Measurements from ENCODE around the gene TMEM8B. TPM values are rescaled to one million over a fixed set of nuclear protein-coding genes. Genes with fewer than 3 reads are reported as not detected.

Gene TMEM8B
- total and polyA plus RNA-seq, 9 of the 15 experiments (the other 6 are each of a cell fraction or from before 2014, with no cell fraction given) = 0.01 to 2.2 (median 1.1) TPM

DNA sequence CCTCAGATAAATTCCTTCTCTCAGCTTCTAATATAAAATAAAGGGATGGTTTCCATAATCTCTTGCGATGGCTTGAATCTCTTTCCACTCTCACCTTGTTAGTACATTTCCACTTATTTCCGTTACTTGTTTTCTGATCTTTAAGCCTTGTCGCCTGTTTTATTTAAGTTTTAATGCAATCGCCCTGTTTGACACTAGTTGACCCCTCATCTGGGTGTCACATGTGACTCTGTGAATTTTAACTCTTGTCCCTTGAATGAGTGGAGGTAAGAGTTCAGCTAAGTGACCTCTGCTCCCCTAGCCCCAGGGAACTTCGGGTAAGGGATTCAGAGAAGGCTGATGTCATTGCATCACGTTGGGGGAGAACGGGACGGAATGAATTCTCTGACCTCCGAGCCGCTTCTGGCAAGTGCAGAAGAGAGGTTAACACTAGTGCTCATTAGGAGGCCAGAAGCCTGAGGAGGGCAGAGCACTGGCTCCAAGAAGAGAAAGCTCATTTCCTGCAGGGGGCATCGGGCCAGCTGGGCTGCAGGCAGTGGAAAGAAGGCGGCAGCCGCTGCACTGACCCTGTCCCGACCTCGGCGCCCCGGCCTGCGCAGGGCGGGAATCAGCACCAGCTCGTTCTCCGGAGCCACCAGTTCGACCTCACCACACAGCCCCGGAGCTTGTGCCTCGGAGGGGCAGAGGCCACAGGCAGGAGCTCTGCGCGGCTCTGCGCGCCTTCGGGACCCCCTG, 14.8 kb upstream of the TMEM8B start (continued):
- no peak for TF ChIP-seq CCNT2 (IDR thresholded peaks at IDR 0.05; ENCODE audit: borderline replicate concordance, extremely low read depth, insufficient read length, low read depth, low read length)
- 0 out of 2 replicates have a peak, but pooled peaks have one; percentile 2 for TF ChIP-seq BHLHE40 (IDR thresholded peaks at IDR 0.05; ENCODE audit: low read length)
- no peak for TF ChIP-seq NCOA4 (IDR thresholded peaks at IDR 0.05; ENCODE audit: partially characterized antibody)
- TF ChIP-seq GTF2A2 (tag; IDR thresholded peaks at IDR 0.05) = no peak
- TF ChIP-seq, protein P1, sequence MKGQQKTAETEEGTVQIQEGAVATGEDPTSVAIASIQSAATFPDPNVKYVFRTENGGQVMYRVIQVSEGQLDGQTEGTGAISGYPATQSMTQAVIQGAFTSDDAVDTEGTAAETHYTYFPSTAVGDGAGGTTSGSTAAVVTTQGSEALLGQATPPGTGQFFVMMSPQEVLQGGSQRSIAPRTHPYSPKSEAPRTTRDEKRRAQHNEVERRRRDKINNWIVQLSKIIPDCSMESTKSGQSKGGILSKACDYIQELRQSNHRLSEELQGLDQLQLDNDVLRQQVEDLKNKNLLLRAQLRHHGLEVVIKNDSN (CRISPR knock-in tag; IDR thresholded peaks at IDR 0.05) = no peak
- TF ChIP-seq XRCC3 (IDR thresholded peaks at IDR 0.05) = no peak
- no peak for TF ChIP-seq HDAC6 (IDR thresholded peaks at IDR 0.05; ENCODE audit: low read depth, low read length)
- no peak for TF ChIP-seq SRF (CRISPR knock-in tag; IDR thresholded peaks at IDR 0.05)
- TF ChIP-seq ZNF253 (CRISPR knock-in tag; conservative IDR thresholded peaks at IDR 0.05) = no peak
- TF ChIP-seq TAF15 (IDR thresholded peaks at IDR 0.05; ENCODE audit: low read depth, low read length) = no peak
- no peak for TF ChIP-seq PTRF (tag; IDR thresholded peaks at IDR 0.05)
- TF ChIP-seq TBP (optimal IDR thresholded peaks at IDR 0.05; ENCODE audit: low read depth, low read length) = peak; percentile 37
- TF ChIP-seq SLC30A9 (CRISPR knock-in tag; IDR thresholded peaks at IDR 0.05) = no peak
- no peak for TF ChIP-seq BRD9 (IDR thresholded peaks at IDR 0.05; ENCODE audit: low read depth, partially characterized antibody)
- TF ChIP-seq ZNF121 (CRISPR knock-in tag; conservative IDR thresholded peaks at IDR 0.05) = peak; percentile 24; the same call in 1 of the 2 replicates
- TF ChIP-seq, protein P2, sequence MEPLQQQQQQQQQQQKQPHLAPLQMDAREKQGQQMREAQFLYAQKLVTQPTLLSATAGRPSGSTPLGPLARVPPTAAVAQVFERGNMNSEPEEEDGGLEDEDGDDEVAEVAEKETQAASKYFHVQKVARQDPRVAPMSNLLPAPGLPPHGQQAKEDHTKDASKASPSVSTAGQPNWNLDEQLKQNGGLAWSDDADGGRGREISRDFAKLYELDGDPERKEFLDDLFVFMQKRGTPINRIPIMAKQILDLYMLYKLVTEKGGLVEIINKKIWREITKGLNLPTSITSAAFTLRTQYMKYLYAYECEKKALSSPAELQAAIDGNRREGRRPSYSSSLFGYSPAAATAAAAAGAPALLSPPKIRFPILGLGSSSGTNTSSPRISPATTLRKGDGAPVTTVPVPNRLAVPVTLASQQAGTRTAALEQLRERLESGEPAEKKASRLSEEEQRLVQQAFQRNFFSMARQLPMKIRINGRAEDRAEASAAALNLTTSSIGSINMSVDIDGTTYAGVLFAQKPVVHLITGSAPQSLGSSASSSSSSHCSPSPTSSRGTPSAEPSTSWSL (CRISPR knock-in tag; IDR thresholded peaks at IDR 0.05; ENCODE audit: borderline replicate concordance) = no peak
- TF ChIP-seq ZNF584 (CRISPR knock-in tag; IDR thresholded peaks at IDR 0.05; ENCODE audit: low read depth) = no peak
- TF ChIP-seq ETV5 (CRISPR knock-in tag; IDR thresholded peaks at IDR 0.05; ENCODE audit: low read depth) = 0 out of 2 replicates have a peak, but pooled peaks have one; percentile 2
- no peak for TF ChIP-seq ZBTB26 (CRISPR knock-in tag; IDR thresholded peaks at IDR 0.05)
- TF ChIP-seq, protein P3, sequence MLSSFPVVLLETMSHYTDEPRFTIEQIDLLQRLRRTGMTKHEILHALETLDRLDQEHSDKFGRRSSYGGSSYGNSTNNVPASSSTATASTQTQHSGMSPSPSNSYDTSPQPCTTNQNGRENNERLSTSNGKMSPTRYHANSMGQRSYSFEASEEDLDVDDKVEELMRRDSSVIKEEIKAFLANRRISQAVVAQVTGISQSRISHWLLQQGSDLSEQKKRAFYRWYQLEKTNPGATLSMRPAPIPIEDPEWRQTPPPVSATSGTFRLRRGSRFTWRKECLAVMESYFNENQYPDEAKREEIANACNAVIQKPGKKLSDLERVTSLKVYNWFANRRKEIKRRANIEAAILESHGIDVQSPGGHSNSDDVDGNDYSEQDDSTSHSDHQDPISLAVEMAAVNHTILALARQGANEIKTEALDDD (IDR thresholded peaks at IDR 0.05) = no peak
- peak; percentile 34 to 53 (median 34); a peak in 5 of 6 replicates for TF ChIP-seq CTCF (IDR thresholded peaks at IDR 0.05 in 2 of 3, conservative IDR thresholded peaks at IDR 0.05 in 1 of 3; ENCODE audit: insufficient read depth in 2 of 3, low read depth in 1 of 3, low read length in 3 of 3)
- no peak for TF ChIP-seq ERF (CRISPR knock-in tag; IDR thresholded peaks at IDR 0.05)
